ENCODE data around the gene HBM.

Gene HBM

GRCh38 chr16:183005-183404, 17.2 kb downstream of the HBM start:
- H3K27me3 ChIP-seq (ENCODE audit: control insufficient read depth in 2 of 2, insufficient read depth in 2 of 2, low read length in 2 of 2): peaks cover 19 to 20% of the 10 kb centered on the region in 2 donors
- no peaks in the 10 kb centered on the region for H3K9me3 ChIP-seq (ENCODE audit: control insufficient read depth in 2 of 2, low read length in 2 of 2)

DNA sequence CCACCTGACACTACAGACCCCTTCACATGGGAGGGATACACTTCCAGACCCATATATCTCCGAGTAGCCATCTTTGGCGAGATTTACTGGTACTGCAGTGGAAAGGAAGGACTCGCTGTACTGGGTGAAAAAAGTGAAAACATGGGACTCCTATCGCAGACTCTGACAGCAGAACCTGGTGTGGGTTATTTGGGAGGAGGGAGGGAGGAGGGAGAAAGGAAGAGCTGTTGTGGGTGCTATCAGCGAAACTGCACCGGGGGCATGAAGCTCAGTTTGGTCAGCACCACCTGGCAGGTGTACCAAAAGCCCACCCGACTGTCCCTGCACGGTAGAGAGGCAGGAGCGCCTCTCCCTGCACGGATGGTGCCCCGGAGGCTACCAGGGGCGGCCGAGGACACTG, 19.4 kb downstream of the HBM start:
- H3K9ac ChIP-seq (ENCODE audit: low read depth in 1 of 2, low read length in 2 of 2): no peak overlapping the region
- no peak overlapping the region for H3K27ac ChIP-seq (ENCODE audit: low read depth in 2 of 2, low read length in 2 of 2)
- H3K4me1 ChIP-seq (ENCODE audit: control insufficient read depth in 2 of 2, insufficient read depth in 2 of 2, low read length in 2 of 2): peaks cover 7 to 10% of the 10 kb centered on the region in 2 donors
- H3K4me3 ChIP-seq (ENCODE audit: low read length in 2 of 2): no peak overlapping the region
- peaks cover 3 to 5% of the 10 kb centered on the region in 2 donors for H3K27me3 ChIP-seq (ENCODE audit: control insufficient read depth in 2 of 2, insufficient read depth in 2 of 2, low read length in 2 of 2)
- peaks cover 24 to 28% of the 10 kb centered on the region in 2 donors for H3K36me3 ChIP-seq (ENCODE audit: control insufficient read depth in 2 of 2, insufficient read depth in 2 of 2, low read length in 2 of 2)
- no peaks in the 10 kb centered on the region for H3K9me3 ChIP-seq (ENCODE audit: control insufficient read depth in 2 of 2, low read length in 2 of 2)

More at GRCh38 chr16:183005-183404, 17.2 kb downstream of the HBM start:
- Histone ChIP-seq H3K27ac (ENCODE audit: low read depth in 2 of 2, low read length in 2 of 2) (no peak overlapping the region), H3K4me3 (ENCODE audit: low read length in 2 of 2) (no peak overlapping the region), H3K36me3 (ENCODE audit: control insufficient read depth in 2 of 2, insufficient read depth in 2 of 2, low read length in 2 of 2) (peaks cover 7 to 12% of the 10 kb centered on the region in 2 donors), H3K9ac (ENCODE audit: low read depth in 1 of 2, low read length in 2 of 2) (no peak overlapping the region), H3K4me1 (ENCODE audit: control insufficient read depth in 2 of 2, insufficient read depth in 2 of 2, low read length in 2 of 2) (peaks cover 7 to 10% of the 10 kb centered on the region in 2 donors)

GRCh38 chr16:185691-186090, 19.9 kb downstream of the HBM start:
- peaks cover 3 to 5% of the 10 kb centered on the region in 2 donors for H3K27me3 ChIP-seq (ENCODE audit: control insufficient read depth in 2 of 2, insufficient read depth in 2 of 2, low read length in 2 of 2)
- H3K9me3 ChIP-seq (ENCODE audit: control insufficient read depth in 2 of 2, low read length in 2 of 2): no peaks in the 10 kb centered on the region
- peaks cover 29 to 33% of the 10 kb centered on the region in 2 donors for H3K36me3 ChIP-seq (ENCODE audit: control insufficient read depth in 2 of 2, insufficient read depth in 2 of 2, low read length in 2 of 2)
- no peak overlapping the region for H3K9ac ChIP-seq (ENCODE audit: low read depth in 1 of 2, low read length in 2 of 2)
- H3K4me3 ChIP-seq (ENCODE audit: low read length in 2 of 2): no peak overlapping the region
- no peak overlapping the region for H3K27ac ChIP-seq (ENCODE audit: low read depth in 2 of 2, low read length in 2 of 2)
- peaks cover 7 to 8% of the 10 kb centered on the region in 2 donors for H3K4me1 ChIP-seq (ENCODE audit: control insufficient read depth in 2 of 2, insufficient read depth in 2 of 2, low read length in 2 of 2)

GRCh38 chr16:187330-187729, 21.6 kb downstream of the HBM start:
- Histone ChIP-seq H3K27ac (ENCODE audit: low read depth in 2 of 2, low read length in 2 of 2) (no peak overlapping the region), H3K9me3 (ENCODE audit: control insufficient read depth in 2 of 2, low read length in 2 of 2) (no peaks in the 10 kb centered on the region), H3K4me1 (ENCODE audit: control insufficient read depth in 2 of 2, insufficient read depth in 2 of 2, low read length in 2 of 2) (peaks cover 0 to 3% of the 10 kb centered on the region in 2 donors), H3K4me3 (ENCODE audit: low read length in 2 of 2) (no peak overlapping the region), H3K36me3 (ENCODE audit: control insufficient read depth in 2 of 2, insufficient read depth in 2 of 2, low read length in 2 of 2) (peaks cover 40 to 48% of the 10 kb centered on the region in 2 donors), H3K9ac (ENCODE audit: low read depth in 1 of 2, low read length in 2 of 2) (no peak overlapping the region), H3K27me3 (ENCODE audit: control insufficient read depth in 2 of 2, insufficient read depth in 2 of 2, low read length in 2 of 2) (no peaks in the 10 kb centered on the region)

- Histone ChIP-seq H3K27me3 (ENCODE audit: control insufficient read depth in 2 of 2, insufficient read depth in 2 of 2, low read length in 2 of 2) (no peaks in the 10 kb centered on the region), H3K4me3 (ENCODE audit: low read length in 2 of 2) (no peak overlapping the region)
Measured at GRCh38 chr16:188674-189073, 22.9 kb downstream of the HBM start.

DNA sequence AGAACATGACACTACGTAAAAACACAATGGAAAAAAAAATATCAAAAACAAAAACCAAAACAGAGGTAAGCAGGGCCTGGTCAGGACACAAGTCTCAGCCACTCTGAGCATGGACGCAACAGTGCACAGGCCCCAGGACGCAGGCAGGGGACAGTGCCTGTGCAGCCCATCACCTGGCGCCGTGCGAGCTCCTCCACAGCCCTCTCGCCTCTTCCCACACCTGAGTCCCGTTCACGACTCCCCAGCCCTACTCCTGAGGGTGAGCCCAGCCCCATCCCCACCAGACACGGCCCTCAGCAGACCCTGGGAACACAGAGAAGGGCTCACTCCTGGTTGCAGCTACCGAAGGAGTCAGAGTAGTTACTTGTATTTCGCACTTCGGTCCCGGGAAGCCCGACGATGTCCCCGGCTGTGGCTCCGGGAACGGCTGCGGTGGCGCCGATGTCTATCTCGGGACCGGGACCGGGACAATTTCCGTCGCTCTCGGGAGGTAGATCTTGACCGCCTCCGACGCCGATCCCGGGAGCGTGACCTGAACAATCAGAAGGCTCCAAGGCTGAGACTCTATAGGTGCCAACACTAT, 23.9 kb downstream of the HBM start:
- Histone ChIP-seq H3K9me3 (ENCODE audit: control insufficient read depth in 2 of 2, low read length in 2 of 2) (no peaks in the 10 kb centered on the region), H3K4me3 (ENCODE audit: low read length in 2 of 2) (no peak overlapping the region), H3K27me3 (ENCODE audit: control insufficient read depth in 2 of 2, insufficient read depth in 2 of 2, low read length in 2 of 2) (no peaks in the 10 kb centered on the region), H3K9ac (ENCODE audit: low read depth in 1 of 2, low read length in 2 of 2) (no peak overlapping the region), H3K27ac (ENCODE audit: low read depth in 2 of 2, low read length in 2 of 2) (no peak overlapping the region), H3K36me3 (ENCODE audit: control insufficient read depth in 2 of 2, insufficient read depth in 2 of 2, low read length in 2 of 2) (peaks cover 47 to 61% of the 10 kb centered on the region in 2 donors), H3K4me1 (ENCODE audit: control insufficient read depth in 2 of 2, insufficient read depth in 2 of 2, low read length in 2 of 2) (no peaks in the 10 kb centered on the region)

More at GRCh38 chr16:188674-189073, 22.9 kb downstream of the HBM start:
- Histone ChIP-seq H3K9me3 (ENCODE audit: control insufficient read depth in 2 of 2, low read length in 2 of 2) (no peaks in the 10 kb centered on the region), H3K4me1 (ENCODE audit: control insufficient read depth in 2 of 2, insufficient read depth in 2 of 2, low read length in 2 of 2) (peaks cover 0 to 3% of the 10 kb centered on the region in 2 donors), H3K27ac (ENCODE audit: low read depth in 2 of 2, low read length in 2 of 2) (no peak overlapping the region), H3K36me3 (ENCODE audit: control insufficient read depth in 2 of 2, insufficient read depth in 2 of 2, low read length in 2 of 2) (peaks cover 44 to 53% of the 10 kb centered on the region in 2 donors), H3K9ac (ENCODE audit: low read depth in 1 of 2, low read length in 2 of 2) (no peak overlapping the region)

DNA sequence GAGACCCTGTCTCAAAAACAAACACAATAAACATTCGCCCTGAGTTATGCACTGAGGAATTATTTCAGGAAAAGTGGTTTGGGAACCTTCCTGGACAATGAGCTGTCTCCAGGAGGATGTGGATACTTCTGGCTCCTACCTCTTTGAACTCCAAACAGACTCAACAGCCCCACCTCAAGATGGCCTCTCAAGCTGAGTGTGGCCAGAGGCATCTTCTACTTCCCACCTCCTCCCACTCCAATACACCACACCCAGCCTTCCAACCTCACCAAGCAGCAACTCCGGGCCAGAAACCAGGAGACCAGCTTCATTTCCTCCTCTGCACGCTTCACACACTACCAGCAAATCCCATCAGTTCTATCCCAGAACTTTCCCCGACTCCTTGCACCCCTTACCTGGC, 26.1 kb downstream of the HBM start:
- Histone ChIP-seq H3K9ac (ENCODE audit: low read depth in 1 of 2, low read length in 2 of 2) (no peak overlapping the region), H3K36me3 (ENCODE audit: control insufficient read depth in 2 of 2, insufficient read depth in 2 of 2, low read length in 2 of 2) (peaks cover 56 to 75% of the 10 kb centered on the region in 2 donors), H3K27ac (ENCODE audit: low read depth in 2 of 2, low read length in 2 of 2) (no peak overlapping the region)

GRCh38 chr16:192686-193085, 26.9 kb downstream of the HBM start:
- Histone ChIP-seq H3K36me3 (ENCODE audit: control insufficient read depth in 2 of 2, insufficient read depth in 2 of 2, low read length in 2 of 2) (peaks cover 53 to 76% of the 10 kb centered on the region in 2 donors), H3K27me3 (ENCODE audit: control insufficient read depth in 2 of 2, insufficient read depth in 2 of 2, low read length in 2 of 2) (no peaks in the 10 kb centered on the region), H3K9me3 (ENCODE audit: control insufficient read depth in 2 of 2, low read length in 2 of 2) (no peaks in the 10 kb centered on the region), H3K9ac (ENCODE audit: low read depth in 1 of 2, low read length in 2 of 2) (no peak overlapping the region), H3K27ac (ENCODE audit: low read depth in 2 of 2, low read length in 2 of 2) (no peak overlapping the region), H3K4me1 (ENCODE audit: control insufficient read depth in 2 of 2, insufficient read depth in 2 of 2, low read length in 2 of 2) (no peaks in the 10 kb centered on the region), H3K4me3 (ENCODE audit: low read length in 2 of 2) (no peak overlapping the region)

More for the DNA sequence above, 26.1 kb downstream of the HBM start:
- H3K4me3 ChIP-seq (ENCODE audit: low read length in 2 of 2): no peak overlapping the region
- no peaks in the 10 kb centered on the region for H3K27me3 ChIP-seq (ENCODE audit: control insufficient read depth in 2 of 2, insufficient read depth in 2 of 2, low read length in 2 of 2)
- no peaks in the 10 kb centered on the region for H3K9me3 ChIP-seq (ENCODE audit: control insufficient read depth in 2 of 2, low read length in 2 of 2)
- no peaks in the 10 kb centered on the region for H3K4me1 ChIP-seq (ENCODE audit: control insufficient read depth in 2 of 2, insufficient read depth in 2 of 2, low read length in 2 of 2)

DNA sequence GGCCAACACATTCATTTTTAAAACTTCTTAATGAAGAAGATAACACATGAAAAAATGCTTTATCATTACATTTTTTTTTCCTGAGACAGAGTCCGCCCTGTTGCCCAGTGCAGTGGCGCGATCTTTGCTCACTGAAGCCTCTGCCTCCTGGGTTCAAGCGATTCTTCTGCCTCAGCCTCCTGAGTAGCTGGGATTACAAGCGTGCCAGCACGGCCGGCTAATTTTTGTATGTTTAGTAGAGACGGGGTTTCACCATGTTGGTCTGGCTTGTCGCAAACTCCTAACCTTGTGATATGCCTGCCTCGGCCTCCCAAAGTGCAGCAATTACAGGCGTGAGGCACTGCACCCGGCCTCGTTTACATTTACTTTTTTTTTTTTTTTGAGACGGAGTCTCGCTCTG, 27.7 kb downstream of the HBM start:
- Histone ChIP-seq H3K36me3 (ENCODE audit: control insufficient read depth in 2 of 2, insufficient read depth in 2 of 2, low read length in 2 of 2) (peaks cover 52 to 78% of the 10 kb centered on the region in 2 donors), H3K9ac (ENCODE audit: low read depth in 1 of 2, low read length in 2 of 2) (no peak overlapping the region), H3K27me3 (ENCODE audit: control insufficient read depth in 2 of 2, insufficient read depth in 2 of 2, low read length in 2 of 2) (no peaks in the 10 kb centered on the region), H3K27ac (ENCODE audit: low read depth in 2 of 2, low read length in 2 of 2) (no peak overlapping the region), H3K4me1 (ENCODE audit: control insufficient read depth in 2 of 2, insufficient read depth in 2 of 2, low read length in 2 of 2) (no peaks in the 10 kb centered on the region), H3K4me3 (ENCODE audit: low read length in 2 of 2) (no peak overlapping the region), H3K9me3 (ENCODE audit: control insufficient read depth in 2 of 2, low read length in 2 of 2) (no peaks in the 10 kb centered on the region)

GRCh38 chr16:194516-194915, 28.7 kb downstream of the HBM start:
- H3K4me3 ChIP-seq (ENCODE audit: low read length in 2 of 2): no peak overlapping the region
- no peaks in the 10 kb centered on the region for H3K4me1 ChIP-seq (ENCODE audit: control insufficient read depth in 2 of 2, insufficient read depth in 2 of 2, low read length in 2 of 2)
- H3K9ac ChIP-seq (ENCODE audit: low read depth in 1 of 2, low read length in 2 of 2): no peak overlapping the region
- H3K9me3 ChIP-seq (ENCODE audit: control insufficient read depth in 2 of 2, low read length in 2 of 2): no peaks in the 10 kb centered on the region
- no peak overlapping the region for H3K27ac ChIP-seq (ENCODE audit: low read depth in 2 of 2, low read length in 2 of 2)
- peaks cover 49 to 78% of the 10 kb centered on the region in 2 donors for H3K36me3 ChIP-seq (ENCODE audit: control insufficient read depth in 2 of 2, insufficient read depth in 2 of 2, low read length in 2 of 2)
- H3K27me3 ChIP-seq (ENCODE audit: control insufficient read depth in 2 of 2, insufficient read depth in 2 of 2, low read length in 2 of 2): no peaks in the 10 kb centered on the region
